Caki2 (cell line): ENCODE results near the gene CRYBG1. TPM values are rescaled to one million over a fixed set of nuclear protein-coding genes. Genes with fewer than 3 reads are reported as not detected.
A peak's percentile ranks its signal among the peaks of the same experiment; 100 is the strongest.

Source experiments
- DNase-seq: peaks from one replicate; pipeline ENCODE4 v3.0.0-alpha.2; 2015; ENCODE audit warnings: low read depth
- in situ Hi-C: cut with HindIII; loops from 2 replicates; pipeline ENCODE4 v1.10.0; 2016; ENCODE audit warnings: low sequenced_read_pairs, low pct_unique_long_range_greater_than_20kb, mixed read lengths
- total RNA-seq: library from RNA; depleted of rRNA; stranded (reverse); fragments of >200 nt; shearing (Covaris generic); gene quantifications from 2 replicates; pipeline ENCODE4 v1.2.3, GENCODE V29; 2014; ENCODE audit warnings: low replicate concordance

Gene CRYBG1
- total RNA-seq, 1 experiment from 2014 or later = 15.2 TPM

GRCh38 chr6:106444777-106445507 is 84.4 kb downstream of the CRYBG1 start:
- in situ Hi-C loops = loop anchor here (25.0 kb wide), 1 partner anchor 117 kb away; no protein-coding TSS in a partner anchor
- DNase-seq = peak; percentile 49

GRCh38 chr6:106445508-106445878 is 85.0 kb downstream of the CRYBG1 start:
- in situ Hi-C loops = loop anchor here (25.0 kb wide), 1 partner anchor 117 kb away; no protein-coding TSS in a partner anchor

DNA sequence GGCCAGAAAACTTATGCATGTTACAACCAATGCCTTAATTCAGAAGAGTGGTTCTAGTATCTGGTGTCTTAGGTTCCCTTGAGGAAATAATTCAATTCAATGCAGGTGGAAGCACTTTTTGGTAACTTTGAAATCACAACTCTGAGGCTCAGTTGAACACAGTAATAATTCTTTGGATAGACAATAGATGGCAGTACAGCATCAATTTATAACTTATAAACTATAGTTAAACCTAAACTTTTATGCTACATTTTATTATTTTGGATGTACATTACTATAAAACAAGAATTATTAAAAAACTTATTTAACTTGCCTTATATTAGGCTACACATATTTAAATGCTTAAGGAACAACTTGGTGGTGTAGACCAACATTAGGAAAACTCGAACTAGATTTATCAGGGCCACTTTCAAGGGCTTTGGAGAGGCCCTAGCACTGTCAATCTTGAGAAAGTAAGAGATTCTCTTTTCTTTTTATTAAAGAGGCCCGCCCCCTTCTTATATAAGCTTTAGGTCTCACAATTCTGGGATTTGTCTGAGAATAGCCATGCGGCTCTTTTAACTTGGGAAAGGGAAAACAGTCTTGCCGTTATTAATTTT is 85.9 kb downstream of the CRYBG1 start:
- in situ Hi-C loops = loop anchor here (25.0 kb wide), 1 partner anchor 116 kb away; no protein-coding TSS in a partner anchor
- DNase-seq = peak; percentile 46

More at GRCh38 chr6:106445508-106445878, 85.0 kb downstream of the CRYBG1 start:
- DNase-seq = no peak

- in situ Hi-C loops = loop anchor here (25.0 kb wide), 1 partner anchor 115 kb away; no protein-coding TSS in a partner anchor
- DNase-seq = peak; percentile 66
Measured at GRCh38 chr6:106446983-106447382, 86.5 kb downstream of the CRYBG1 start.

GRCh38 chr6:106448000-106448426 is 87.5 kb downstream of the CRYBG1 start:
- in situ Hi-C loops = loop anchor here (25.0 kb wide), 1 partner anchor 114 kb away; no protein-coding TSS in a partner anchor
- no peak for DNase-seq

DNA sequence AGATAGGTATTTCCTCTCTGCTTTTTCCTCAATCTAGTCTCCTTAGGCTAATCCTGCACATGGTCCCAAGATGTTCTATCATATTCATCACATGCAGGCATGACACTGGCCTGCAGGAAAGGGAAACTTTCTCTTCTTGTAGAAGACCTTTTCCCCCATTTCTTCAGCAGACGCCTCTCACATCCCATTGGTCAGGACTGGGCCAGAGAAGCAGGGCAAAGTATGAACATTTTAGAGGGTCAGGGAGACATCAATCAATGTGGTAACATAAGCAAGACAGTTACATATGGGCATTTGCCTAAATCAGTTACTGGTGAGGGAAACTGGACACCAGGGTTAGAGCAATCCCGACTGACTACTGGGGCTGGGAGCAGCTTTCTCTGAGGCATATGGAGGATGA is 90.1 kb downstream of the CRYBG1 start:
- no peak for DNase-seq
- in situ Hi-C loops = no loop called here

GRCh38 chr6:106451439-106451838 is 90.9 kb downstream of the CRYBG1 start:
- DNase-seq = no peak
- in situ Hi-C loops = no loop called here

GRCh38 chr6:106452628-106453027 is 92.1 kb downstream of the CRYBG1 start:
- no peak for DNase-seq
- in situ Hi-C loops = no loop called here

- in situ Hi-C loops = no loop called here
- no peak for DNase-seq
Measured at GRCh38 chr6:106453756-106454367, 93.3 kb downstream of the CRYBG1 start.

DNA sequence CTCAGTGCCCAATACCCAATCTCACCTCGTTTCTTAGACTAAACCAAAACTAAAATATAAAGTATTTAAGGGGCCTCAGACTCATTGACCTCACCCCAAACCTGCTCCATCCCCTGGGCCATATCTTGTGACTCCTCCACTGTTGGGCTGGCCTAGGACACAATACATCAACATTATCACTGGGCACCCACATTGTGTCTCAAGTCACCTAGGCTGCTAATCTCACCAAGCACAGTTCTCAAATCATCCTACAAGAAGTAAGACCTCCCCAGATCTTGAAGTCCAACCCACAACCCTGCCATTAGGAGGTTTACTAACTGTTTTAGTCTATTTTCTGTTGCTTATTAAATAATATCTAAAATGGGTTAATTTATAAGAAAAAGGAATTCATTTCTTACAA is 96.2 kb downstream of the CRYBG1 start:
- no peak for DNase-seq
- in situ Hi-C loops = no loop called here

DNA sequence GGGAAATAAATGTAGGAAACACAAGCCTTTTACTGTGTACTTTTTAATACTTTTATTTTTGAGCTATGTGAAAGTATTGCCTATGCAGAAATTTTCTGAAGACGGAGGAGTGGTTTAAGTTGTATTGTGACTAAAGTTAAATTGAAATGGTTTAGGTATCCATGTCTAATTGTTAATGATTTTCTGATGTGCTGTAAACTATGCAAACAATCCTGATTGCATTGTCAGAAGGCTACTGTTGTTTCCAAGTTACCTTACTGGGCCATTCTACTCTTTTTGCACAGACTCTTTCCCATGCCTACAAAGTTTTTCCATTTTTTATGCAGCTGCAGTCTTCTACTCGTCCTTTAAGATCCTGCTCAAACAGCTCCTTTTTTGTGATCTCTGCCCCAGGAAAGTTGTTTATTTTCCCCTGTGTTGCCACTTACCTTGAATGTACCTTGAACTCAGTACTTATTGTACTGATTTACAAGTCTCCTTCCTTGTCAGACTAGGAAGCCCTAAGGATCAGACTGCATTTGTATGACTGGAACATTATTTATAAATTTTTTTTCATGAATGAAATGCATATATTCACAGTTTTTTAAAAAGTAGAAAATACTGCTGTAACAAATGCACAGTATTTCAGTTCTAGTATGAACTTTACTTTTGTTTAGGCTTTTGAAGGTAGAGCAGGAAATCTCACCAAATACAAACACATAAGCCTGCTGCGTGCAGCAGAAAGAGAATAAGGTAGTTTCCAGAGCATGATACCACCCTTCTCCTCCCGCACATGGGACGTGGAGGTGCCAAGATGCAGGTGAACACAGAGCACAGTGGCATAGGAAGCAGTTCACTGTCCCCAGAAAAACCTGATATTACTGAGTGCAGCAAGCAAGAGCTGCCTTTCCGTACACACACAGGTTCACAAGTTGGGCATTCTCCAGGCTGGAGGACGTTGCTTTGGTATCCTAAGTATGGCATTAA is 97.8 kb downstream of the CRYBG1 start:
- in situ Hi-C loops = no loop called here
- no peak for DNase-seq

- in situ Hi-C loops = no loop called here
- DNase-seq = no peak
Measured at GRCh38 chr6:106460481-106460880, 100.0 kb downstream of the CRYBG1 start.

- in situ Hi-C loops = no loop called here
Measured at GRCh38 chr6:106461084-106461483, 100.6 kb downstream of the CRYBG1 start.

DNA sequence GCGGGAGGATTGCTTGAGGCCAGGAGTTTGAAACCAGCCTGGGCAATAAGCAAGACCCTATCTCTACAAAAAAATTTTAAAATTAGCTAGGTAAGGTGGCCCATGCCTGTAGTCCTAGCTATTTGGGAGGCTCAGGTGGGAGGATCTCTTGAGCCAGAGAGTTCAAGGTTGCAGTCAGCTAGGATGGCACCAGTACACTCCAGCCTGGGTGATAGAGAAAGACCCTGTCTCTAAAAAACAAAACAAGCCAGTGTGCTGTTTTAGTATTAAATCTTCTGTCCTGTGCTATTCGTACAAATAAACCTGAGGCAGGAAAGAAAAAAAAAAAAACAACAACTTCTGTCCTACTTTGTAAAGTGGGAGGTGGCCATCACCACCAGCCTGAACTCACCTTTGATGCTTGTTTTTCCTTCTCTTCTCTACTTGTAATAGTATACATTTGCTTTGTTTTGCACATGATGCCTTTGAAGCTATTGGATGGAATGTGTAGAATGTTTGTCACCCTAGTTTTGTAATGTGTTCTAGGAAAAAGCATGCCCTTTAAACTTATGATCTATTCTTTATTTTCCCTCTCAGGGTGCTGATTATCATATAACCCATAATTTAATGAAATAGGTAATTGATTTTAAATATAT is 102.5 kb downstream of the CRYBG1 start:
- in situ Hi-C loops = no loop called here
- no peak for DNase-seq

More at GRCh38 chr6:106461084-106461483, 100.6 kb downstream of the CRYBG1 start:
- DNase-seq = no peak

GRCh38 chr6:106466211-106466610 is 105.7 kb downstream of the CRYBG1 start:
- in situ Hi-C loops = no loop called here
- DNase-seq = no peak

- in situ Hi-C loops = no loop called here
- DNase-seq = no peak
Measured at GRCh38 chr6:106468935-106469334, 108.4 kb downstream of the CRYBG1 start.

GRCh38 chr6:106469882-106470281 is 109.4 kb downstream of the CRYBG1 start:
- DNase-seq = no peak
- in situ Hi-C loops = no loop called here

DNA sequence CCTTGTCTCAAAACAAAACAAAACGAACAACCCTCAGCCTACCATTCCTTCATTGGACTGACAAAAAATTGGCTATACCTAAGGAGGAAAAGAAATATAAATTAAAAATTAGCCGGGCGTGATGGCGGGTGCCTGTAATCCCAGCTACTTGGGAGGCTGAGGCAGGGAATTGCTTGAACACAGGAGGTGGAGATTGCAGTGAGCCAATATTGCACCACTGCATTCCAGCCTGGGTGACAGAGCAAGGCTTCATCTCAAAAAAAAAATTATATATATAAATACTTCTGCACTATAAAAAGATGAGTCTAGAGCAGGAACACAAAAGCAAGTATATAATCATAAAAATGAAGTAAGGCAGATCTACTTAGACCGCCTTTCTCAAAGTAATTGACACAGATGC is 109.8 kb downstream of the CRYBG1 start:
- in situ Hi-C loops = no loop called here

More for the DNA sequence above, 109.8 kb downstream of the CRYBG1 start:
- DNase-seq = no peak
